ENCODE data around the gene THBS1.

THBS1 gene

DNA sequence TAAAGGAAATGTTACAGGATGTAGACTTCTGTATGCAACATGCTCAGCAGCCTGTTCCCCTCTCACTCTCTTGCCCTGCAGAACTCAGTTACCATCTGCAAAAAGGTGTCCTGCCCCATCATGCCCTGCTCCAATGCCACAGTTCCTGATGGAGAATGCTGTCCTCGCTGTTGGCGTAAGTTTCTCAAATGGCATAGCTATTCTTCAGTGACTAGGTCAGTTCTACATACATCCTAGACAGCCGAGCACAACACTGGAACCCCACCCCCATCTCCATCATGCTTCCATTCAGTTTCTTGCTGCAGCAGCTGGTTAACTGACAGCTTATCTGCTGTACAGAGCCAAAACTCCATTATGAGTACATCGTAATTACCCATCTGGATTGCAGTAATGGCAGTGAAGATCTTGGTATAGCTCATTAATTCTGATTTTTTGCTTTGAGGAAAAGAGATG lies 4.5 kb downstream of the THBS1 start:
- TF ChIP-seq ZBTB7A (IDR thresholded peaks at IDR 0.05; ENCODE audit: low read depth), result no peak
- no peak for TF ChIP-seq YY1 (IDR thresholded peaks at IDR 0.05; ENCODE audit: low read depth)
- TF ChIP-seq, protein P1, sequence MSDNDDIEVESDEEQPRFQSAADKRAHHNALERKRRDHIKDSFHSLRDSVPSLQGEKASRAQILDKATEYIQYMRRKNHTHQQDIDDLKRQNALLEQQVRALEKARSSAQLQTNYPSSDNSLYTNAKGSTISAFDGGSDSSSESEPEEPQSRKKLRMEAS (IDR thresholded peaks at IDR 0.05), result no peak
- no peak for TF ChIP-seq EGR1 (IDR thresholded peaks at IDR 0.05)
- no peak for TF ChIP-seq NFIC (IDR thresholded peaks at IDR 0.05)
- TF ChIP-seq TAF1 (IDR thresholded peaks at IDR 0.05; ENCODE audit: low read depth), result no peak

DNA sequence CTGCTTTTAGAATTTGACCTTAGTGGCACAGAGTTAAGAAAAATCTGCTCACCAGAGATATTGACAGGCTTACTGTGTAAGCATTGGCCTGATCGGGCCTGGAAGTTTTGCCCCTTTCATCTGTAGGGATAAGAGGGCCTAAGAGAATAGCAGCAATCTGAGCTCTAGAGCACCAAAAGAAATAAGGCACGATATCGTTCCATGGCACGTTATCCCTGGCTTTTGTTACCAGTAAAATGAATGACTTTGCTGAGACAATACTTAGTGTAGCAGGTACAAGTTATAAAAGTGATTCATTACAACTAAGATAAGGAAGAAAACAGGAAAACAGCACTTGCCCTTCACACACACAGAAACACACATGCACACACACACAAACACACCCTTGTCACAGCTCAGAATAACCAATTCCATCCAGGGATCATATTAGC lies 5.0 kb downstream of the THBS1 start:
- no peak for TF ChIP-seq CEBPB (IDR thresholded peaks at IDR 0.05)
- TF ChIP-seq, protein P1 (IDR thresholded peaks at IDR 0.05), result no peak
- TF ChIP-seq EP300 (IDR thresholded peaks at IDR 0.05; ENCODE audit: borderline replicate concordance), result no peak
- TF ChIP-seq YY1 (IDR thresholded peaks at IDR 0.05; ENCODE audit: low read depth), result no peak
- no peak for TF ChIP-seq RAD21 (IDR thresholded peaks at IDR 0.05; ENCODE audit: low read depth)
- TF ChIP-seq, protein P2, sequence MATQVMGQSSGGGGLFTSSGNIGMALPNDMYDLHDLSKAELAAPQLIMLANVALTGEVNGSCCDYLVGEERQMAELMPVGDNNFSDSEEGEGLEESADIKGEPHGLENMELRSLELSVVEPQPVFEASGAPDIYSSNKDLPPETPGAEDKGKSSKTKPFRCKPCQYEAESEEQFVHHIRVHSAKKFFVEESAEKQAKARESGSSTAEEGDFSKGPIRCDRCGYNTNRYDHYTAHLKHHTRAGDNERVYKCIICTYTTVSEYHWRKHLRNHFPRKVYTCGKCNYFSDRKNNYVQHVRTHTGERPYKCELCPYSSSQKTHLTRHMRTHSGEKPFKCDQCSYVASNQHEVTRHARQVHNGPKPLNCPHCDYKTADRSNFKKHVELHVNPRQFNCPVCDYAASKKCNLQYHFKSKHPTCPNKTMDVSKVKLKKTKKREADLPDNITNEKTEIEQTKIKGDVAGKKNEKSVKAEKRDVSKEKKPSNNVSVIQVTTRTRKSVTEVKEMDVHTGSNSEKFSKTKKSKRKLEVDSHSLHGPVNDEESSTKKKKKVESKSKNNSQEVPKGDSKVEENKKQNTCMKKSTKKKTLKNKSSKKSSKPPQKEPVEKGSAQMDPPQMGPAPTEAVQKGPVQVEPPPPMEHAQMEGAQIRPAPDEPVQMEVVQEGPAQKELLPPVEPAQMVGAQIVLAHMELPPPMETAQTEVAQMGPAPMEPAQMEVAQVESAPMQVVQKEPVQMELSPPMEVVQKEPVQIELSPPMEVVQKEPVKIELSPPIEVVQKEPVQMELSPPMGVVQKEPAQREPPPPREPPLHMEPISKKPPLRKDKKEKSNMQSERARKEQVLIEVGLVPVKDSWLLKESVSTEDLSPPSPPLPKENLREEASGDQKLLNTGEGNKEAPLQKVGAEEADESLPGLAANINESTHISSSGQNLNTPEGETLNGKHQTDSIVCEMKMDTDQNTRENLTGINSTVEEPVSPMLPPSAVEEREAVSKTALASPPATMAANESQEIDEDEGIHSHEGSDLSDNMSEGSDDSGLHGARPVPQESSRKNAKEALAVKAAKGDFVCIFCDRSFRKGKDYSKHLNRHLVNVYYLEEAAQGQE (IDR thresholded peaks at IDR 0.05; ENCODE audit: low read depth), result no peak
- TF ChIP-seq EGR1 (IDR thresholded peaks at IDR 0.05), result no peak

DNA sequence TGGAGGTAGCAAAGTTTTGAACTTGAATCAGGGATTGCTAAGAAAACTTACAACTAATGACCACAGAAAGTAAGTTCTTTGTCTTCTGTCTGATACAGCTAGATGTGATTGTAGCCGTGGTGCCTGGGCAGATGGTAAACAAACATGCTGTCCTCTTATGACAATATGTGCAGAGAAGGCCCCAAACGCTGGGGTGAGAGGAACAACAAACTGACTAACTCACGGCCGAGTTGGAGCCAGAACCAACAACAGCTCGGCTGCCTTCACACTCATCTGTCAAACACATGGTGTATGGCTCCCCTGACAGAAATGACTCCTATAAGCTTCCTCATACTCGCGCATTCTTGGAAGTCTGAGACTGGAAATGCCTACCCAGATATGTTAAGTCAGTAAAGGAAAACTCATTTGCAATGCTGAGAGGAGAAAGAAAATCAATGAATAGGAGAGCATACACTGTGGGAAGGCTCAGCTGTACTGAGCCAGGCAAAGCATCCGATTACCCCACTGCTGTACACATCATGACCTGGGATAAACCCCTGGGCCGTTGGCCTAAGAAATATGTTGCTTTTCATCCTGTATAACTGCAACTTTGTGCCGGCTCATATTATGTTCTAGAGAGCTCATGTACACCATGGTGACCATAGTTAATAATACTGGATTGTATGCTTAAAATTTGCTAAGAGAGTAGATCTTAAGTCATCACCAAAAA lies 5.7 kb downstream of the THBS1 start:
- TF ChIP-seq EP300 (IDR thresholded peaks at IDR 0.05; ENCODE audit: borderline replicate concordance) (no peak), FOXM1 (IDR thresholded peaks at IDR 0.05; ENCODE audit: borderline replicate concordance, low read depth) (no peak), CEBPB (IDR thresholded peaks at IDR 0.05) (no peak), EGR1 (IDR thresholded peaks at IDR 0.05) (no peak)

DNA sequence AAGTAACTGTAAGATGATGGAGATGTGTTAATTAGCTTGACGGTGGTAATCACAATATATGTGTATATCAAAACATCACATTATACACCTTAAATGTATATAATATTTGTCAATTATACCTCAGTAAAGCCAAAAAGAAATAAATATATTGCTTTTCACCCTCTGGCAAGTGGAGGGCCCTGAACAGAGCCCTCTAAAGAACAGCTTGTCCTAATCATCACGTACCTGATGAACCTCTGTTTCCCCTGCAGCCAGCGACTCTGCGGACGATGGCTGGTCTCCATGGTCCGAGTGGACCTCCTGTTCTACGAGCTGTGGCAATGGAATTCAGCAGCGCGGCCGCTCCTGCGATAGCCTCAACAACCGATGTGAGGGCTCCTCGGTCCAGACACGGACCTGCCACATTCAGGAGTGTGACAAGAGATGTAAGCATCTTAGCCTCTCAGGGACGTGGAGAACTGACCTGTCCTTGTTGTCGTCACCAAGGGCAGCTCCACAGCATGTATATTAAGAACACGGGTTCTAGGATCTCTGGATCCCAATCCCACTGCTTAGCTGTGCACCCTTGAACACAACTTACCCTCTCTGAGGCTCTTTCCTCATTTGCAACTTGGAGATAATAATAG lies 6.3 kb downstream of the THBS1 start:
- TF ChIP-seq ZBTB7A (IDR thresholded peaks at IDR 0.05; ENCODE audit: low read depth), result no peak
- TF ChIP-seq, protein P3, sequence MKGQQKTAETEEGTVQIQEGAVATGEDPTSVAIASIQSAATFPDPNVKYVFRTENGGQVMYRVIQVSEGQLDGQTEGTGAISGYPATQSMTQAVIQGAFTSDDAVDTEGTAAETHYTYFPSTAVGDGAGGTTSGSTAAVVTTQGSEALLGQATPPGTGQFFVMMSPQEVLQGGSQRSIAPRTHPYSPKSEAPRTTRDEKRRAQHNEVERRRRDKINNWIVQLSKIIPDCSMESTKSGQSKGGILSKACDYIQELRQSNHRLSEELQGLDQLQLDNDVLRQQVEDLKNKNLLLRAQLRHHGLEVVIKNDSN (IDR thresholded peaks at IDR 0.05), result no peak
- TF ChIP-seq TCF12 (IDR thresholded peaks at IDR 0.05; ENCODE audit: low read depth), result no peak
- no peak for TF ChIP-seq EP300 (IDR thresholded peaks at IDR 0.05; ENCODE audit: borderline replicate concordance)
- no peak for TF ChIP-seq RAD21 (IDR thresholded peaks at IDR 0.05; ENCODE audit: low read depth)
- no peak for TF ChIP-seq TEAD4 (IDR thresholded peaks at IDR 0.05)
- no peak for TF ChIP-seq CEBPB (IDR thresholded peaks at IDR 0.05)
- TF ChIP-seq CREB1 (IDR thresholded peaks at IDR 0.05; ENCODE audit: low read depth), result no peak
- no peak for TF ChIP-seq YY1 (IDR thresholded peaks at IDR 0.05; ENCODE audit: low read depth)
- TF ChIP-seq, protein P2 (IDR thresholded peaks at IDR 0.05; ENCODE audit: low read depth), result no peak
- TF ChIP-seq, protein P1 (IDR thresholded peaks at IDR 0.05), result no peak
- no peak for TF ChIP-seq NFIC (IDR thresholded peaks at IDR 0.05)
- no peak for TF ChIP-seq TAF1 (IDR thresholded peaks at IDR 0.05; ENCODE audit: low read depth)
- TF ChIP-seq EGR1 (IDR thresholded peaks at IDR 0.05), result no peak
- TF ChIP-seq FOXM1 (IDR thresholded peaks at IDR 0.05; ENCODE audit: borderline replicate concordance, low read depth), result no peak

DNA sequence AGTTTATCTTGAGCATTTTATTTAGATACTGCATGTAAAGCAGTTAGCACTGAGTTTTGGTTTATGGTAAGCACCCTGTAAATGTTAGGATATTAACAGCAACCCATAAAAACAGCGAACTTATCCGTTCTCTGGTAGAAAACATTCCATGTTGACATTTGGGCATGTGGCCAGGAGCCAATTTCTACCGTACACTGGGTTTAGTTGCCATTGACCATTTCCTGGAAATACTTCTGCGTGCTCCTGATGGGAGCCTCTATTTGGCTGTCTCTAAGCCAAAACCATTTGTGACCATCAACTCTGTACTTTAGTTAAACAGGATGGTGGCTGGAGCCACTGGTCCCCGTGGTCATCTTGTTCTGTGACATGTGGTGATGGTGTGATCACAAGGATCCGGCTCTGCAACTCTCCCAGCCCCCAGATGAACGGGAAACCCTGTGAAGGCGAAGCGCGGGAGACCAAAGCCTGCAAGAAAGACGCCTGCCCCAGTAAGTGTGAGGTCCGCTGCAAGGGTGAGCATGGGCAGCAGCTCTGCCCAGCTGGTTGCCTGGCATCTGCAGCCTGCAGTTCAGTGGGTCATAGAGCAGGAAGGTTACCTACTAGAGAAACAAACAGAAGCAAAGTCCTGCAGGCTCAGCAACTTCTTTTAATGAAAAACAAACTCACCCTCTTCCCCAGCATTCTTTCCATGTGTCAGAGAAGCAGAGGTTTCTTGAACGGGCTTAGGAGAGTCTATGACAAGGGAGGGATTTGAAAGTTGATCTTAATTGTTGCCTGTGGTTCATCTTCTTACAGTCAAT lies 7.1 kb downstream of the THBS1 start:
- TF ChIP-seq TCF12 (IDR thresholded peaks at IDR 0.05; ENCODE audit: low read depth), result no peak
- no peak for TF ChIP-seq CEBPB (IDR thresholded peaks at IDR 0.05)
- no peak for TF ChIP-seq TAF1 (IDR thresholded peaks at IDR 0.05; ENCODE audit: low read depth)
- no peak for TF ChIP-seq FOXM1 (IDR thresholded peaks at IDR 0.05; ENCODE audit: borderline replicate concordance, low read depth)
- no peak for TF ChIP-seq EP300 (IDR thresholded peaks at IDR 0.05; ENCODE audit: borderline replicate concordance)
- no peak for TF ChIP-seq YY1 (IDR thresholded peaks at IDR 0.05; ENCODE audit: low read depth)
- TF ChIP-seq, protein P3 (IDR thresholded peaks at IDR 0.05), result no peak
- TF ChIP-seq, protein P2 (IDR thresholded peaks at IDR 0.05; ENCODE audit: low read depth), result no peak

Data from Ishikawa (cell line).